Activated CD4-positive, alpha-beta T cell treated with anti-CD3 and anti-CD28 coated beads for 36 hours (primary cell): ENCODE measurements around the gene POM121C. TPM values are rescaled to one million over a fixed set of nuclear protein-coding genes. Genes with fewer than 3 reads are reported as not detected.
"Not testable (repeated sequence)": the region's sequence is repeated elsewhere in the genome, so short reads cannot be mapped to it uniquely, and the experiment has no call there.

Source experiments
- ATAC-seq: fragments of 200-7000 bp; cut with Tn5 transposase; one replicate; pipeline ENCODE4 v1.10.0; 2021; ENCODE audit warnings: mild to moderate bottlenecking, moderate library complexity
- CTCF ChIA-PET: fragments of 350-600 bp; sonication (Branson Sonifier 250); formaldehyde crosslinking; loops from one replicate; lab custom pipeline; 2021; ENCODE audit warnings: antibody characterized with exemption; lab: Charles Lee
- POLR2A ChIA-PET: fragments of 350-600 bp; sonication (Branson Sonifier 250); formaldehyde crosslinking; loops from one replicate; lab custom pipeline; 2021; ENCODE audit warnings: antibody characterized with exemption, inconsistent platforms; lab: Charles Lee
- DNase-seq: peaks from one replicate; pipeline ENCODE4 v3.0.0-alpha.2; 2020
- H3K27ac Mint-ChIP-seq: one replicate; pipeline ENCODE4 v1.8.0; 2021; ENCODE audit warnings: mixed read lengths
- H3K27me3 Mint-ChIP-seq: one replicate; pipeline ENCODE4 v1.8.0; 2021; ENCODE audit warnings: mixed read lengths
- H3K36me3 Mint-ChIP-seq: one replicate; pipeline ENCODE4 v1.8.0; 2021; ENCODE audit warnings: low read depth, mixed read lengths
- H3K4me1 Mint-ChIP-seq: one replicate; pipeline ENCODE4 v1.8.0; 2021; ENCODE audit warnings: mixed read lengths
- H3K4me3 Mint-ChIP-seq: one replicate; pipeline ENCODE4 v1.8.0; 2021; ENCODE audit warnings: mild to moderate bottlenecking, moderate library complexity, mixed read lengths
- H3K9me3 Mint-ChIP-seq: one replicate; pipeline ENCODE4 v1.8.0; 2021; ENCODE audit warnings: low read depth, mixed read lengths
- intact Hi-C, 2 experiments: fragments of 100-400 bp; cut with DNase I in 1 of 2; cut with micrococcal nuclease in 1 of 2; formaldehyde crosslinking; loops; one replicate each; pipeline versions ENCODE4 v1.14.2 to v1.15.1; 2022 to 2024; cut with DNase I, micrococcal nuclease
- total RNA-seq, 2 experiments: library from RNA; stranded (reverse); gene quantifications; one replicate each; pipeline ENCODE4 v1.2.3, GENCODE V29; 2021

Gene POM121C
- total RNA-seq, 2 experiments from 2014 or later, result 85.7 to 106 TPM

- POLR2A ChIA-PET, H3K27me3 Mint-ChIP-seq, CTCF ChIA-PET, H3K9me3 Mint-ChIP-seq, H3K4me1 Mint-ChIP-seq, DNase-seq, H3K27ac Mint-ChIP-seq, H3K4me3 Mint-ChIP-seq, intact Hi-C loops, ATAC-seq: not testable (repeated sequence)
- peaks cover 20% of the 10 kb centered on the region for H3K36me3 Mint-ChIP-seq
These were observed 64.0 kb downstream of the POM121C start for GRCh38 chr7:75421798-75422710.

GRCh38 chr7:75420152-75420551 is 65.9 kb downstream of the POM121C start:
- H3K4me3 Mint-ChIP-seq, ATAC-seq, H3K4me1 Mint-ChIP-seq, H3K27me3 Mint-ChIP-seq, H3K9me3 Mint-ChIP-seq, intact Hi-C loops, CTCF ChIA-PET, DNase-seq, POLR2A ChIA-PET: not testable (repeated sequence)
- Mint-ChIP-seq H3K36me3 (peaks cover 22% of the 10 kb centered on the region), H3K27ac (peak overlapping the region; percentile 42)

GRCh38 chr7:75419693-75420092 is 66.4 kb downstream of the POM121C start:
- H3K27me3 Mint-ChIP-seq, H3K27ac Mint-ChIP-seq, H3K4me1 Mint-ChIP-seq, H3K4me3 Mint-ChIP-seq, H3K9me3 Mint-ChIP-seq, POLR2A ChIA-PET, intact Hi-C loops, CTCF ChIA-PET, ATAC-seq, DNase-seq: not testable (repeated sequence)
- peaks cover 22% of the 10 kb centered on the region for H3K36me3 Mint-ChIP-seq

- DNase-seq, H3K27me3 Mint-ChIP-seq, ATAC-seq, CTCF ChIA-PET, H3K4me1 Mint-ChIP-seq, intact Hi-C loops, POLR2A ChIA-PET, H3K27ac Mint-ChIP-seq, H3K9me3 Mint-ChIP-seq, H3K4me3 Mint-ChIP-seq: not testable (repeated sequence)
- H3K36me3 Mint-ChIP-seq, result peaks cover 19% of the 10 kb centered on the region
These were observed 66.9 kb downstream of the POM121C start for GRCh38 chr7:75419210-75419609.

GRCh38 chr7:75418292-75418858 is 67.7 kb downstream of the POM121C start:
- ATAC-seq, H3K4me1 Mint-ChIP-seq, POLR2A ChIA-PET, H3K27me3 Mint-ChIP-seq, H3K4me3 Mint-ChIP-seq, DNase-seq, CTCF ChIA-PET, H3K9me3 Mint-ChIP-seq, intact Hi-C loops, H3K27ac Mint-ChIP-seq: not testable (repeated sequence)
- H3K36me3 Mint-ChIP-seq, result peaks cover 14% of the 10 kb centered on the region

GRCh38 chr7:75416787-75417186 is 69.3 kb downstream of the POM121C start:
- H3K4me1 Mint-ChIP-seq, H3K4me3 Mint-ChIP-seq, CTCF ChIA-PET, DNase-seq, H3K27me3 Mint-ChIP-seq, H3K27ac Mint-ChIP-seq, intact Hi-C loops, H3K9me3 Mint-ChIP-seq, POLR2A ChIA-PET, ATAC-seq: not testable (repeated sequence)
- H3K36me3 Mint-ChIP-seq, result peaks cover 14% of the 10 kb centered on the region

GRCh38 chr7:75415829-75416373 is 70.2 kb downstream of the POM121C start:
- ATAC-seq, H3K4me1 Mint-ChIP-seq, H3K4me3 Mint-ChIP-seq, CTCF ChIA-PET, H3K9me3 Mint-ChIP-seq, POLR2A ChIA-PET, H3K27me3 Mint-ChIP-seq, DNase-seq, intact Hi-C loops, H3K27ac Mint-ChIP-seq: not testable (repeated sequence)
- peaks cover 12% of the 10 kb centered on the region for H3K36me3 Mint-ChIP-seq

- intact Hi-C loops, CTCF ChIA-PET, H3K4me1 Mint-ChIP-seq, DNase-seq, ATAC-seq, H3K9me3 Mint-ChIP-seq, H3K36me3 Mint-ChIP-seq, H3K27me3 Mint-ChIP-seq, POLR2A ChIA-PET, H3K27ac Mint-ChIP-seq, H3K4me3 Mint-ChIP-seq: not testable (repeated sequence)
These were observed 70.7 kb downstream of the POM121C start for GRCh38 chr7:75415428-75415817.

- intact Hi-C loops, H3K36me3 Mint-ChIP-seq, H3K27ac Mint-ChIP-seq, ATAC-seq, H3K4me3 Mint-ChIP-seq, DNase-seq, POLR2A ChIA-PET, H3K9me3 Mint-ChIP-seq, CTCF ChIA-PET, H3K27me3 Mint-ChIP-seq, H3K4me1 Mint-ChIP-seq: not testable (repeated sequence)
These were observed 71.2 kb downstream of the POM121C start for GRCh38 chr7:75414708-75415427.

GRCh38 chr7:75414204-75414603 is 71.9 kb downstream of the POM121C start:
- H3K9me3 Mint-ChIP-seq, ATAC-seq, H3K4me1 Mint-ChIP-seq, H3K27ac Mint-ChIP-seq, H3K36me3 Mint-ChIP-seq, H3K4me3 Mint-ChIP-seq, POLR2A ChIA-PET, CTCF ChIA-PET, H3K27me3 Mint-ChIP-seq, intact Hi-C loops: not testable (repeated sequence)
- peak; percentile 50 for DNase-seq

GRCh38 chr7:75410823-75411173 is 75.3 kb downstream of the POM121C start:
- H3K9me3 Mint-ChIP-seq, CTCF ChIA-PET, DNase-seq, H3K27ac Mint-ChIP-seq, H3K4me1 Mint-ChIP-seq, H3K4me3 Mint-ChIP-seq, POLR2A ChIA-PET, H3K36me3 Mint-ChIP-seq, intact Hi-C loops, H3K27me3 Mint-ChIP-seq: not testable (repeated sequence)
- ATAC-seq, result peak; percentile 3
